K562 (cell line): Measurements from ENCODE around the gene HPCA. TPM values are rescaled to one million over a fixed set of nuclear protein-coding genes. Genes with fewer than 3 reads are reported as not detected.
A peak's percentile ranks its signal among the peaks of the same experiment; 100 is the strongest.

Source experiments
- DMBX1 ChIP-seq: fragments of 250-450 bp; sonication (Bioruptor Pico); IDR thresholded peaks from 2 replicates; pipeline ENCODE4 v1.8.0; 2022; ENCODE audit warnings: inconsistent platforms, mild to moderate bottlenecking, moderate library complexity, borderline replicate concordance
- SAFB ChIP-seq: fragments of 200-400 bp; formaldehyde crosslinking; IDR thresholded peaks from 2 replicates; pipeline ENCODE4 v1.6.1; 2017; ENCODE audit warnings: low read depth, low read length, borderline replicate concordance
- SMC3 ChIP-seq: conservative IDR thresholded peaks from 2 replicates; pipeline ENCODE4 v1.6.1; 2011; ENCODE audit warnings: low read depth, low read length, improper control_type of control experiment; ENCODE audit not compliant: insufficient read depth
- XRCC4 ChIP-seq: IDR thresholded peaks from one replicate; pipeline ENCODE4 v1.6.1; 2011; ENCODE audit not compliant: insufficient read depth, insufficient read length; ENCODE audit errors: extremely low read depth
- ZNF24 ChIP-seq: fragments of 450-650 bp; IDR thresholded peaks from 2 replicates; pipeline ENCODE4 v1.6.1; 2016
- polyA plus RNA-seq, 8 experiments: library from polyadenylated mRNA; depleted of rRNA in 4 of 8; stranded (reverse) in 5 of 8; unstranded in 3 of 8; fragments of >200 nt; fragmentation: Nextera tagmentation in 2 of 8; fragmentation: Illumina TruSeq in 1 of 8; extraction: Ambion mirVana in 2 of 8; extraction: Trizol in 1 of 8; gene quantifications; 2 replicates each; pipeline versions ENCODE4 v1.2.1 to v1.2.3, GENCODE V29; 2011 to 2014; ENCODE audit warnings: inconsistent platforms in 1 of 8, missing spikeins in 1 of 8
- total RNA-seq, 7 experiments: library from RNA; depleted of rRNA in 6 of 7; stranded (reverse); fragments of >200 nt in 6 of 7; fragmentation: Illumina TruSeq in 2 of 7; extraction: Trizol in 2 of 7; gene quantifications; 2 replicates each; pipeline versions ENCODE4 v1.2.1 to v1.2.3, GENCODE V29; 2011 to 2021; ENCODE audit warnings: low replicate concordance in 1 of 7
- TF ChIP-seq, protein P1 (sequence below): fragments of 450-650 bp; IDR thresholded peaks from 2 replicates; pipeline ENCODE4 v1.6.1; 2016; ENCODE audit warnings: mild to moderate bottlenecking, moderate library complexity
- TF ChIP-seq, protein P2 (sequence below): fragments of 450-650 bp; IDR thresholded peaks from 2 replicates; pipeline ENCODE4 v1.6.1; 2016; ENCODE audit warnings: borderline replicate concordance

HPCA gene
- total and polyA plus RNA-seq, 9 of the 15 experiments (the other 6 are each of a cell fraction or from before 2014, with no cell fraction given) = not detected

DNA sequence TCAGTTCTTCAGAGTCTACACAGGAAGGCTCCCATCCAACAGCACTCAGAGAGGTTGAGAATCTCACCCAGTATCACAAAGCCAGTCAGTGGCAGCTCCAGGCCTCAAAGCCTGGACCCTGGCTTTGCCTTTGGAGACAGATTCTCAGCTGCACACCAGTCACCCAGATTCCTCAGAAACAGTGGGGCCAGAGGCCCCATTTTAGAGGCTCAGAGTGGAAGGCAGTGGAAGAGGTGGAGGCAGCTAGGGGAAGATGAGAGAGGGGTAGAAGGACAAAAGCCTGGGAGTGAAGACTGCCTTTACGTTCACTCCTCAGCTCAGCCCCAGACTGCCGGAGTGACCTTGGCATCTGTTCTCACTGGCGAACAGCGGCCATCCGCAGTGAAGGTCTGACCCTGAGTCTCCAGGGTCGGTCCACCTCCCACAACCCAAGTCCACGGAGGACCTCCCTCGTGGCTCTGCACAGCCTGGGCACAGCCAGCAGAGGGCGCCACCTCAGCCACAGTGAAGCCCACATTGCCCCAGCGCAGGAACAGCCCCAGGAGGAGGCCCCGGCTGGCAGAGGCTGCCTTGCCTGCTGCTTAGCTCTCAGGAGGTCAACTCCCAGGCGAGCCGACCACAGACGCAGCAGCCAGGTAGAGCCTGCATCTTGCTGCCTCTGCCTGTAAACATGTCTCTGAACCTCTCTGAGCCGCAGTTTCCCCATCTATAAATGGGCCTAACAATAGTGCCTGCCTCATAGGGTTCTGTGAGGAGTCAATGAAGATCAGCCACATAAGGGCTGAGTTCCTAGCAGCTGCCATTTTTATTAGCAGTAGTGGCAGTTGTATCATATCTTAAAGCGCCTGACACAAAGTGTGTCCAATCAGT is 9.7 kb upstream of the HPCA start (continued):
- peak; percentile 72; the same call in 1 of the 2 replicates for TF ChIP-seq SAFB
- TF ChIP-seq, protein P1, sequence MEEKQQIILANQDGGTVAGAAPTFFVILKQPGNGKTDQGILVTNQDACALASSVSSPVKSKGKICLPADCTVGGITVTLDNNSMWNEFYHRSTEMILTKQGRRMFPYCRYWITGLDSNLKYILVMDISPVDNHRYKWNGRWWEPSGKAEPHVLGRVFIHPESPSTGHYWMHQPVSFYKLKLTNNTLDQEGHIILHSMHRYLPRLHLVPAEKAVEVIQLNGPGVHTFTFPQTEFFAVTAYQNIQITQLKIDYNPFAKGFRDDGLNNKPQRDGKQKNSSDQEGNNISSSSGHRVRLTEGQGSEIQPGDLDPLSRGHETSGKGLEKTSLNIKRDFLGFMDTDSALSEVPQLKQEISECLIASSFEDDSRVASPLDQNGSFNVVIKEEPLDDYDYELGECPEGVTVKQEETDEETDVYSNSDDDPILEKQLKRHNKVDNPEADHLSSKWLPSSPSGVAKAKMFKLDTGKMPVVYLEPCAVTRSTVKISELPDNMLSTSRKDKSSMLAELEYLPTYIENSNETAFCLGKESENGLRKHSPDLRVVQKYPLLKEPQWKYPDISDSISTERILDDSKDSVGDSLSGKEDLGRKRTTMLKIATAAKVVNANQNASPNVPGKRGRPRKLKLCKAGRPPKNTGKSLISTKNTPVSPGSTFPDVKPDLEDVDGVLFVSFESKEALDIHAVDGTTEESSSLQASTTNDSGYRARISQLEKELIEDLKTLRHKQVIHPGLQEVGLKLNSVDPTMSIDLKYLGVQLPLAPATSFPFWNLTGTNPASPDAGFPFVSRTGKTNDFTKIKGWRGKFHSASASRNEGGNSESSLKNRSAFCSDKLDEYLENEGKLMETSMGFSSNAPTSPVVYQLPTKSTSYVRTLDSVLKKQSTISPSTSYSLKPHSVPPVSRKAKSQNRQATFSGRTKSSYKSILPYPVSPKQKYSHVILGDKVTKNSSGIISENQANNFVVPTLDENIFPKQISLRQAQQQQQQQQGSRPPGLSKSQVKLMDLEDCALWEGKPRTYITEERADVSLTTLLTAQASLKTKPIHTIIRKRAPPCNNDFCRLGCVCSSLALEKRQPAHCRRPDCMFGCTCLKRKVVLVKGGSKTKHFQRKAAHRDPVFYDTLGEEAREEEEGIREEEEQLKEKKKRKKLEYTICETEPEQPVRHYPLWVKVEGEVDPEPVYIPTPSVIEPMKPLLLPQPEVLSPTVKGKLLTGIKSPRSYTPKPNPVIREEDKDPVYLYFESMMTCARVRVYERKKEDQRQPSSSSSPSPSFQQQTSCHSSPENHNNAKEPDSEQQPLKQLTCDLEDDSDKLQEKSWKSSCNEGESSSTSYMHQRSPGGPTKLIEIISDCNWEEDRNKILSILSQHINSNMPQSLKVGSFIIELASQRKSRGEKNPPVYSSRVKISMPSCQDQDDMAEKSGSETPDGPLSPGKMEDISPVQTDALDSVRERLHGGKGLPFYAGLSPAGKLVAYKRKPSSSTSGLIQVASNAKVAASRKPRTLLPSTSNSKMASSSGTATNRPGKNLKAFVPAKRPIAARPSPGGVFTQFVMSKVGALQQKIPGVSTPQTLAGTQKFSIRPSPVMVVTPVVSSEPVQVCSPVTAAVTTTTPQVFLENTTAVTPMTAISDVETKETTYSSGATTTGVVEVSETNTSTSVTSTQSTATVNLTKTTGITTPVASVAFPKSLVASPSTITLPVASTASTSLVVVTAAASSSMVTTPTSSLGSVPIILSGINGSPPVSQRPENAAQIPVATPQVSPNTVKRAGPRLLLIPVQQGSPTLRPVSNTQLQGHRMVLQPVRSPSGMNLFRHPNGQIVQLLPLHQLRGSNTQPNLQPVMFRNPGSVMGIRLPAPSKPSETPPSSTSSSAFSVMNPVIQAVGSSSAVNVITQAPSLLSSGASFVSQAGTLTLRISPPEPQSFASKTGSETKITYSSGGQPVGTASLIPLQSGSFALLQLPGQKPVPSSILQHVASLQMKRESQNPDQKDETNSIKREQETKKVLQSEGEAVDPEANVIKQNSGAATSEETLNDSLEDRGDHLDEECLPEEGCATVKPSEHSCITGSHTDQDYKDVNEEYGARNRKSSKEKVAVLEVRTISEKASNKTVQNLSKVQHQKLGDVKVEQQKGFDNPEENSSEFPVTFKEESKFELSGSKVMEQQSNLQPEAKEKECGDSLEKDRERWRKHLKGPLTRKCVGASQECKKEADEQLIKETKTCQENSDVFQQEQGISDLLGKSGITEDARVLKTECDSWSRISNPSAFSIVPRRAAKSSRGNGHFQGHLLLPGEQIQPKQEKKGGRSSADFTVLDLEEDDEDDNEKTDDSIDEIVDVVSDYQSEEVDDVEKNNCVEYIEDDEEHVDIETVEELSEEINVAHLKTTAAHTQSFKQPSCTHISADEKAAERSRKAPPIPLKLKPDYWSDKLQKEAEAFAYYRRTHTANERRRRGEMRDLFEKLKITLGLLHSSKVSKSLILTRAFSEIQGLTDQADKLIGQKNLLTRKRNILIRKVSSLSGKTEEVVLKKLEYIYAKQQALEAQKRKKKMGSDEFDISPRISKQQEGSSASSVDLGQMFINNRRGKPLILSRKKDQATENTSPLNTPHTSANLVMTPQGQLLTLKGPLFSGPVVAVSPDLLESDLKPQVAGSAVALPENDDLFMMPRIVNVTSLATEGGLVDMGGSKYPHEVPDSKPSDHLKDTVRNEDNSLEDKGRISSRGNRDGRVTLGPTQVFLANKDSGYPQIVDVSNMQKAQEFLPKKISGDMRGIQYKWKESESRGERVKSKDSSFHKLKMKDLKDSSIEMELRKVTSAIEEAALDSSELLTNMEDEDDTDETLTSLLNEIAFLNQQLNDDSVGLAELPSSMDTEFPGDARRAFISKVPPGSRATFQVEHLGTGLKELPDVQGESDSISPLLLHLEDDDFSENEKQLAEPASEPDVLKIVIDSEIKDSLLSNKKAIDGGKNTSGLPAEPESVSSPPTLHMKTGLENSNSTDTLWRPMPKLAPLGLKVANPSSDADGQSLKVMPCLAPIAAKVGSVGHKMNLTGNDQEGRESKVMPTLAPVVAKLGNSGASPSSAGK = no peak
- TF ChIP-seq DMBX1 (CRISPR knock-in tag) = no peak
- TF ChIP-seq ZNF24 = no peak
- no peak for TF ChIP-seq XRCC4
- TF ChIP-seq, protein P2, sequence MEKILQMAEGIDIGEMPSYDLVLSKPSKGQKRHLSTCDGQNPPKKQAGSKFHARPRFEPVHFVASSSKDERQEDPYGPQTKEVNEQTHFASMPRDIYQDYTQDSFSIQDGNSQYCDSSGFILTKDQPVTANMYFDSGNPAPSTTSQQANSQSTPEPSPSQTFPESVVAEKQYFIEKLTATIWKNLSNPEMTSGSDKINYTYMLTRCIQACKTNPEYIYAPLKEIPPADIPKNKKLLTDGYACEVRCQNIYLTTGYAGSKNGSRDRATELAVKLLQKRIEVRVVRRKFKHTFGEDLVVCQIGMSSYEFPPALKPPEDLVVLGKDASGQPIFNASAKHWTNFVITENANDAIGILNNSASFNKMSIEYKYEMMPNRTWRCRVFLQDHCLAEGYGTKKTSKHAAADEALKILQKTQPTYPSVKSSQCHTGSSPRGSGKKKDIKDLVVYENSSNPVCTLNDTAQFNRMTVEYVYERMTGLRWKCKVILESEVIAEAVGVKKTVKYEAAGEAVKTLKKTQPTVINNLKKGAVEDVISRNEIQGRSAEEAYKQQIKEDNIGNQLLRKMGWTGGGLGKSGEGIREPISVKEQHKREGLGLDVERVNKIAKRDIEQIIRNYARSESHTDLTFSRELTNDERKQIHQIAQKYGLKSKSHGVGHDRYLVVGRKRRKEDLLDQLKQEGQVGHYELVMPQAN = no peak
- TF ChIP-seq SMC3 = peak; percentile 85
